GM21717 (cell line): ENCODE results near the gene SLC22A1.
"Not testable (repeated sequence)": the region's sequence is repeated elsewhere in the genome, so short reads cannot be mapped to it uniquely, and the experiment has no call there.

Source experiments
- ATAC-seq: cut with Tn5 transposase; IDR thresholded peaks from one replicate; pipeline ENCODE4 v1.9.1; 2021; ENCODE audit warnings: mild to moderate bottlenecking, moderate library complexity; ENCODE audit not compliant: unreplicated experiment

Gene SLC22A1

GRCh38 chr6:160165928-160166327 lies 44.3 kb downstream of the SLC22A1 start:
- ATAC-seq: not testable (repeated sequence)

GRCh38 chr6:160167604-160168399 lies 46.2 kb downstream of the SLC22A1 start:
- ATAC-seq: no peak

GRCh38 chr6:160170018-160170680 lies 48.5 kb downstream of the SLC22A1 start:
- no peak for ATAC-seq

GRCh38 chr6:160172704-160173103 lies 51.1 kb downstream of the SLC22A1 start:
- no peak for ATAC-seq

GRCh38 chr6:160173806-160174527 lies 52.4 kb downstream of the SLC22A1 start:
- no peak for ATAC-seq

GRCh38 chr6:160174681-160175080 lies 53.1 kb downstream of the SLC22A1 start:
- ATAC-seq: no peak

- ATAC-seq: no peak
Observed at GRCh38 chr6:160177220-160177619, 55.6 kb downstream of the SLC22A1 start.

- ATAC-seq: no peak
Observed at GRCh38 chr6:160178271-160178670, 56.7 kb downstream of the SLC22A1 start.

GRCh38 chr6:160180706-160181105 lies 59.1 kb downstream of the SLC22A1 start:
- no peak for ATAC-seq

- no peak for ATAC-seq
Observed at GRCh38 chr6:160188773-160189172, 67.2 kb downstream of the SLC22A1 start.

- ATAC-seq: no peak
Observed at GRCh38 chr6:160190081-160190480, 68.5 kb downstream of the SLC22A1 start.

- ATAC-seq: no peak
Observed at GRCh38 chr6:160190973-160191372, 69.4 kb downstream of the SLC22A1 start.

- no peak for ATAC-seq
Observed at GRCh38 chr6:160192840-160193239, 71.2 kb downstream of the SLC22A1 start.

GRCh38 chr6:160194808-160195207 lies 73.2 kb downstream of the SLC22A1 start:
- no peak for ATAC-seq

GRCh38 chr6:160197662-160198061 lies 76.0 kb downstream of the SLC22A1 start:
- ATAC-seq: no peak

- ATAC-seq: peak; percentile 58
Observed at GRCh38 chr6:160198606-160199211, 77.1 kb downstream of the SLC22A1 start.

- ATAC-seq: no peak
Observed at GRCh38 chr6:160201061-160201460, 79.4 kb downstream of the SLC22A1 start.

GRCh38 chr6:160202411-160202810 lies 80.8 kb downstream of the SLC22A1 start:
- no peak for ATAC-seq

GRCh38 chr6:160203076-160203475 lies 81.5 kb downstream of the SLC22A1 start:
- ATAC-seq: no peak

- ATAC-seq: no peak
Observed at GRCh38 chr6:160203522-160203921, 81.9 kb downstream of the SLC22A1 start.

- ATAC-seq: no peak
Observed at GRCh38 chr6:160203953-160204352, 82.3 kb downstream of the SLC22A1 start.
